Heart left ventricle (tissue), 16 donors: ENCODE measurements around the gene ZNF200. TPM values are rescaled to one million over a fixed set of nuclear protein-coding genes. Genes with fewer than 3 reads are reported as not detected.

Experiments
- ATAC-seq, 4 donors: fragments of 200-7000 bp; cut with Tn5 transposase; one replicate each; pipeline ENCODE4 v1.9.1; 2020 to 2022; ENCODE audit warnings: moderate library complexity in 4 of 4, mild to moderate bottlenecking in 3 of 4, moderate number of reproducible peaks in 1 of 4
- DNase-seq, 5 donors: peaks; one replicate each; pipeline ENCODE4 v3.0.0-alpha.2; 2020
- H3K27ac ChIP-seq, 12 donors: fragments of 200-600 bp; sonication (generic) in 4 of 12; one replicate each; pipeline versions ENCODE4 v1.5.0 to v1.8.0; 2016 to 2022; ENCODE audit warnings: mild to moderate bottlenecking in 2 of 12
- H3K27me3 ChIP-seq, 9 donors: fragments of 200-600 bp; sonication (generic) in 2 of 9; one replicate each; pipeline versions ENCODE4 v1.5.1 to v1.8.0; 2016 to 2022; ENCODE audit warnings: mild to moderate bottlenecking in 3 of 9
- H3K36me3 ChIP-seq, 9 donors: fragments of 200-600 bp; sonication (generic) in 2 of 9; one replicate each; pipeline versions ENCODE4 v1.5.0 to v1.8.0; 2018 to 2022; ENCODE audit warnings: mild to moderate bottlenecking in 2 of 9
- H3K4me1 ChIP-seq, 12 donors: fragments of 200-600 bp; sonication (generic) in 4 of 12; one replicate each; pipeline versions ENCODE4 v1.5.0 to v1.8.0; 2016 to 2022; ENCODE audit warnings: mild to moderate bottlenecking in 3 of 12
- H3K4me3 ChIP-seq, 12 donors: fragments of 200-600 bp; sonication (generic) in 4 of 12; one replicate each; pipeline versions ENCODE4 v1.5.0 to v1.8.0; 2017 to 2022; ENCODE audit warnings: mild to moderate bottlenecking in 9 of 12, moderate library complexity in 4 of 12
- H3K9me3 ChIP-seq, 12 donors: fragments of 200-600 bp; sonication (generic) in 4 of 12; one replicate each; pipeline versions ENCODE4 v1.5.0 to v1.8.0; 2016 to 2022; ENCODE audit warnings: mild to moderate bottlenecking in 1 of 12
- POLR2A ChIP-seq, 2 donors: fragments of 450-650 bp; IDR thresholded peaks; one replicate each; pipeline ENCODE4 v1.6.1; 2017; ENCODE audit warnings: antibody characterized with exemption in 2 of 2, mild to moderate bottlenecking in 2 of 2, moderate library complexity in 2 of 2
- WGBS, 4 donors: extraction: QIAGEN DNeasy Blood & Tissue Kit in 2 of 4; methylation state at CpG; one replicate each; pipeline versions ENCODE4 v1.1.5 to v1.1.7; 2013 to 2018; 5-methylcytosine and 5-hydroxymethylcytosine counted together
- intact Hi-C, 10 donors: fragments of 100-400 bp; cut with DNase I; formaldehyde crosslinking; loops; one replicate each; pipeline versions ENCODE4 v1.11.1 to v1.14.2; 2022
- polyA plus RNA-seq, 2 donors: library from polyadenylated mRNA; stranded (reverse); fragments of 200-250 nt; gene quantifications; one replicate each; pipeline ENCODE4 v1.2.3, GENCODE V29; 2013
- total RNA-seq, 9 donors: library from RNA; depleted of rRNA in 2 of 9; stranded (reverse); fragments of >200 nt in 2 of 9; fragmentation: NEBNext Ultra II Directional in 3 of 9; extraction: Animal tissue kit (Norgen Biotek cat#: 25700) in 3 of 9; gene quantifications; one replicate each; pipeline versions ENCODE4 v1.1.0 to v1.2.4, GENCODE V29; 2016 to 2023
- TF ChIP-seq, protein P1 (sequence below), 12 donors: fragments of 200-600 bp; sonication (generic) in 4 of 12; IDR thresholded peaks; one replicate each; pipeline versions ENCODE4 v1.5.0 to v1.8.0; 2018 to 2022; ENCODE audit warnings: antibody characterized with exemption in 12 of 12, mild to moderate bottlenecking in 5 of 12
- donor health status: ischemic (EF 13 %, LVEDD 7.1; RV severe dilation, severe dysfunction).
- donor health status: healthy with polysubstance abuse.
- donor health status: DM: no; HTN: yes; CAD: no.
- donor health status: DM: no; HTN: no; CAD: no.
- donor health status: ischemic (EF 25% LVEDD 6.9; RV normal size, moderate dysfunction).
- donor health status: ischemic (EF 25% LVEDD 5.7; RV mildly dilated, moderate dysfunction).
- donor health status: healthy.
- donor health status: DM: yes; HTN: yes; CAD: no.
- donor health status: ischemic (EF 35%, LVEDD 5.7; RV mildly dilated, moderate dysfunction).
- donor health status: nonischemic (EF 11% LVEDD 7.7; RV severe dilation, severe dysfunction).
- donor health status: DM: yes; HTN: yes; CAD: no.
- donor health status: PGD.
- donor health status: ischemic (EF 29% LVEDD 5.4; RV normal size, mild dysfunction).
- donor health status: nonischemic (EF 23%, LVEDD 6.1; RV moderate dilation, normal function).

The ZNF200 gene
- total and polyA plus RNA-seq, 11 donors, result 2.7 to 8.7 (median 5.5) TPM

DNA sequence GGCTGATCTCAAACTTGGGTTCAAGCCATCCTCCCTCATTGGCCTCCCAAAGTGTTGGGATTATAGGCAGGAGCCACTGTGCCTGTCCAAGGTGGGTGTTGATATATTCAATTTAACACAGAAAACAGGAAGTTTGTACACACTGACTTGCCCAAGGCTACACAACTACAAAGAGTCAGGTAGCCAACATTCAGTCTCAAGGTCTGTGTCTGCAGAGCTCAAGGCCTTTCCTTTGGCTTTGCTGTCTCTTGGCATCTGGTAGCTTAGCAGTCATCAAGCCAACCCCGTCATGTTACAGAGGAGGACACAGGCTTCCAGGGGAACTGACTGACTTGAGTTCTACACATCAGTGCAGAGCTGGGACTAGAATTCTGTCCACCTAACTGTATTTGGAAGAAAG lies 33.3 kb upstream of the ZNF200 start:
- no peak for DNase-seq
- no peaks in the 10 kb centered on the region for H3K27me3 ChIP-seq
- H3K9me3 ChIP-seq, result peaks cover 0 to 80% (median 9%) of the 10 kb centered on the region in 12 donors
- H3K4me1 ChIP-seq, result peaks cover 0 to 24% (median 7%) of the 10 kb centered on the region in 12 donors
- TF ChIP-seq, protein P1, sequence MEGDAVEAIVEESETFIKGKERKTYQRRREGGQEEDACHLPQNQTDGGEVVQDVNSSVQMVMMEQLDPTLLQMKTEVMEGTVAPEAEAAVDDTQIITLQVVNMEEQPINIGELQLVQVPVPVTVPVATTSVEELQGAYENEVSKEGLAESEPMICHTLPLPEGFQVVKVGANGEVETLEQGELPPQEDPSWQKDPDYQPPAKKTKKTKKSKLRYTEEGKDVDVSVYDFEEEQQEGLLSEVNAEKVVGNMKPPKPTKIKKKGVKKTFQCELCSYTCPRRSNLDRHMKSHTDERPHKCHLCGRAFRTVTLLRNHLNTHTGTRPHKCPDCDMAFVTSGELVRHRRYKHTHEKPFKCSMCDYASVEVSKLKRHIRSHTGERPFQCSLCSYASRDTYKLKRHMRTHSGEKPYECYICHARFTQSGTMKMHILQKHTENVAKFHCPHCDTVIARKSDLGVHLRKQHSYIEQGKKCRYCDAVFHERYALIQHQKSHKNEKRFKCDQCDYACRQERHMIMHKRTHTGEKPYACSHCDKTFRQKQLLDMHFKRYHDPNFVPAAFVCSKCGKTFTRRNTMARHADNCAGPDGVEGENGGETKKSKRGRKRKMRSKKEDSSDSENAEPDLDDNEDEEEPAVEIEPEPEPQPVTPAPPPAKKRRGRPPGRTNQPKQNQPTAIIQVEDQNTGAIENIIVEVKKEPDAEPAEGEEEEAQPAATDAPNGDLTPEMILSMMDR (IDR thresholded peaks at IDR 0.05), result no peak
- no peak for TF ChIP-seq POLR2A (IDR thresholded peaks at IDR 0.05)
- no peak overlapping the region for H3K27ac ChIP-seq
- 75 to 92% (median 83%) methylated on average over 1 of the region's 1 CpG for WGBS, 4 donors
- intact Hi-C loops, result loop anchor here in 7 of 10 donors (5.0 to 10.0 kb wide), 7 partner anchors 39 to 237 kb away; partner anchors contain the start of genes CLUAP1 (in 3 of the 7), C16orf90 (in 2 of the 7), TIGD7 (in 1 of the 7) and ZNF75A (in 1 of the 7)
- no peak for ATAC-seq
- peaks cover 0 to 29% (median 10%) of the 10 kb centered on the region in 9 donors for H3K36me3 ChIP-seq
- no peak overlapping the region for H3K4me3 ChIP-seq

DNA sequence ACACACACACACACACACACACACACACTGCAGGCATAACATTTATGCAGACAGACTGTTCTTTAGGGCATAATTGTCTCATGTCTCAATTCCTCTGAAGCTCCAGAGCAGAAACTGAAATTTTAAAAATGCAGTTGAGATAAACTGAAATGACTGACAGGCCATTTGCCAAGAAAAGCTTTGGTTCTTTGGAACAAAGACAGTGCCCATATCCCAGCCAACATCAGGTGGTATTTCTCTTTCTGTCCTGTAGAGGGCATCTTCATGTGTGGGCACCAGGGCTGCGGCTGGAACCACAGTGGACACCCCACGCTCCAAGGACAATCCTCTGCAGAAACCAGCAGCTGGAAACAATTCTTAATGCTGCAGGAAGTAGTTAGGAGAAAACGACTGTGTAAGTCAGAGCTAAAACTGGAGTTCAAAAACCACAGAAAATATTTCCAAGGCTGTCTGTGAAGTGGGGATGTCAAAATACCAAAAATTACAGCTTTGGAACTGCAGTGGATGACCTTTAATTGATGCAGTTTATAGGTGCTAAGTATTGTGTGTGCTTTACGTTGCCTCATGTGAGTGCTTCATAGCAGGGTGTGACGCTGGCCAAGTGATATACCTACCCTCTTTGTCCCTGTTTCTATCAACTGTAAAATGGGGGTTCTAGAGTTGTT lies 32.0 kb upstream of the ZNF200 start:
- ATAC-seq (no peak), DNase-seq (peak in 1 of 5 donors; percentile 40)
- peaks cover 0 to 27% (median 9%) of the 10 kb centered on the region in 12 donors for H3K4me1 ChIP-seq
- H3K27ac ChIP-seq, result peak overlapping the region in 1 of 12 donors; percentile 1
- WGBS, 4 donors, result 66 to 73% (median 70%) methylated on average over 5 of the region's 5 CpGs
- intact Hi-C loops, result loop anchor here in 7 of 10 donors (5.0 to 10.0 kb wide), 7 partner anchors 40 to 238 kb away; partner anchors contain the start of genes CLUAP1 (in 3 of the 7), C16orf90 (in 2 of the 7), TIGD7 (in 1 of the 7) and ZNF75A (in 1 of the 7)
- no peak for TF ChIP-seq POLR2A (IDR thresholded peaks at IDR 0.05)
- TF ChIP-seq, protein P1 (IDR thresholded peaks at IDR 0.05), result peak; percentile 27 to 62 (median 45)
- H3K4me3 ChIP-seq, result no peak overlapping the region
- H3K9me3 ChIP-seq, result peaks cover 0 to 79% (median 9%) of the 10 kb centered on the region in 12 donors
- no peaks in the 10 kb centered on the region for H3K27me3 ChIP-seq
- H3K36me3 ChIP-seq, result peaks cover 0 to 29% (median 10%) of the 10 kb centered on the region in 9 donors

DNA sequence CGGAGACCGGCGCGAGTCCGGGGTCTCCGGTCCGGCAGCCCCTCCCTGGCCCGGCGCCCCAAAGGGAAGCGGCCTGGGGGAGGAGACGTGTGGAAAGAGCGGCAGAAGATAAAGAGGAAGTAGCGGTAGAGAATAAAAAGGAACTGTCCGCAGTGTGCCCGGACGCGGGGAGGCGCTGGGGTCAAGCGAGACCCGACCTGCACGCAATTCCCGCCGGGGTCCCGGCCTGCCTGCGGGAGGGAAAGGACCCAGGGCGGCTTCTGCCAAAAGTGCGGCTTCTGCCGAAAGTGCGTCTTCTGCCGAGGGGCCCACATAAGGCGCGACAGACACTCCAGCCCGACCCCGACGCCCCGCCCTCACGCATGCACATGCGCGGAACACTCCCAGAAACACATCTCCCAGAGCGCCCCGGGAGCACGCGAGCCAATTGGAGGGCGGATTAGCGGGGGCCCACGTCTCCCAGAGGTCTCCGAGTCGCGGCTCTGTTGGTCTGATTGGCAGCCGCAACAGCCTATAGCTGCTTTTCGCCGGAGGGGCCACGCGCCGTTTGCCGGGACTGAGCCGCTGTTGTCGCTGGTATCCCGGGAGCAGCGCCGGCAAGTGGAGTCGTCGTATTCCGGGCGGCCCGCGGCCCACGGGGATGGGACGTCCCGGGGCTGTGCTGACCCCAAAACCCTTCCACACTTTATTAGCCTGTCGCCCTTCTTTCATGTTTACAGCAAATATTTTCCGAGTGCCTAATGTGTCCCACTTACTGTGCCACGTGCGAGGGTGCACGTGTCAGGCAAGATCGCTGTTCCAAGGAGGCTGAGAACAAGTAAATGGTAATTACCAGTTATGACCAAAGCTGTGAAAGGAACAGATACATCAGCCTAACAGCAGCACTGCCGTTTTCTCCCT lies 29.4 kb upstream of the ZNF200 start:
- Histone ChIP-seq H3K4me3 (peak overlapping the region; percentile 37 to 91 (median 81)), H3K4me1 (peaks cover 0 to 34% (median 9%) of the 10 kb centered on the region in 12 donors), H3K27me3 (no peaks in the 10 kb centered on the region), H3K9me3 (peaks cover 0 to 58% (median 7%) of the 10 kb centered on the region in 12 donors), H3K27ac (peak overlapping the region; percentile 93 to 100 (median 99)), H3K36me3 (peaks cover 0 to 29% (median 10%) of the 10 kb centered on the region in 9 donors)
- DNase-seq (peak; percentile 97 to 100 (median 98)), ATAC-seq (peak; percentile 95 to 97 (median 96))
- 2 to 8% (median 4%) methylated on average over 42 to 77 of the region's 77 CpGs for WGBS, 4 donors
- intact Hi-C loops, result loop anchor here in 8 of 10 donors (1.0 to 10.0 kb wide), 13 partner anchors 18 to 240 kb away; partner anchors contain the start of genes CLUAP1 (in 5 of the 8), ZNF263 (in 5 of the 8), C16orf90 (in 2 of the 8) and TIGD7 (in 1 of the 8)
- TF ChIP-seq POLR2A (IDR thresholded peaks at IDR 0.05), result peak; percentile 20 to 80
- TF ChIP-seq, protein P1 (IDR thresholded peaks at IDR 0.05), result peak in 8 of 12 donors; percentile 7 to 55 (median 29)
